GM12873 (cell line): ENCODE measurements around the gene TRIM26.

Experiments
- TF ChIP-seq, protein P1 (sequence below): IDR thresholded peaks from 2 replicates; pipeline ENCODE4 v1.5.1; 2012; ENCODE audit warnings: low read depth, mild to moderate bottlenecking, moderate library complexity, low read length, control low read depth; ENCODE audit not compliant: insufficient read depth; ENCODE audit errors: missing control alignments

TRIM26 gene

DNA sequence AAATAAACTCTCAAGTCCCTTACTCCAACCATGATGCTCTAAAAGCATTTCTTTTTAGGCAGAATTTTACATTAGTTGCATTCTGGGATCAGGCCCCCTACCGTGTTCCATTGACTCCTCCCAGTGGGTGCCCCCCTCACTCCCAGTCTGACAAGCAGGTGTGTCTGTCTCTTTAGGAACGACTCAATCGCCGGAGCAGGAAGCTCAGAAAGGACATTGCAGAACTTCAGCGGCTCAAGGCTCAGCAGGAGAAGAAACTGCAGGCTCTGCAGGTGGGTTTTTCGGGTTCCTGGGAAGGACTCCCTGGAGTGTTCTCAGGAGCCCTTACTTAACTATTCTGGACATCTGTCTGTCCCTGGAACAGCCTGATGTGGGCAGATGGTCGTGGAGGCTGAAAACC is 67.4 kb downstream of the TRIM26 start:
- TF ChIP-seq, protein P1, sequence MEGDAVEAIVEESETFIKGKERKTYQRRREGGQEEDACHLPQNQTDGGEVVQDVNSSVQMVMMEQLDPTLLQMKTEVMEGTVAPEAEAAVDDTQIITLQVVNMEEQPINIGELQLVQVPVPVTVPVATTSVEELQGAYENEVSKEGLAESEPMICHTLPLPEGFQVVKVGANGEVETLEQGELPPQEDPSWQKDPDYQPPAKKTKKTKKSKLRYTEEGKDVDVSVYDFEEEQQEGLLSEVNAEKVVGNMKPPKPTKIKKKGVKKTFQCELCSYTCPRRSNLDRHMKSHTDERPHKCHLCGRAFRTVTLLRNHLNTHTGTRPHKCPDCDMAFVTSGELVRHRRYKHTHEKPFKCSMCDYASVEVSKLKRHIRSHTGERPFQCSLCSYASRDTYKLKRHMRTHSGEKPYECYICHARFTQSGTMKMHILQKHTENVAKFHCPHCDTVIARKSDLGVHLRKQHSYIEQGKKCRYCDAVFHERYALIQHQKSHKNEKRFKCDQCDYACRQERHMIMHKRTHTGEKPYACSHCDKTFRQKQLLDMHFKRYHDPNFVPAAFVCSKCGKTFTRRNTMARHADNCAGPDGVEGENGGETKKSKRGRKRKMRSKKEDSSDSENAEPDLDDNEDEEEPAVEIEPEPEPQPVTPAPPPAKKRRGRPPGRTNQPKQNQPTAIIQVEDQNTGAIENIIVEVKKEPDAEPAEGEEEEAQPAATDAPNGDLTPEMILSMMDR: no peak

DNA sequence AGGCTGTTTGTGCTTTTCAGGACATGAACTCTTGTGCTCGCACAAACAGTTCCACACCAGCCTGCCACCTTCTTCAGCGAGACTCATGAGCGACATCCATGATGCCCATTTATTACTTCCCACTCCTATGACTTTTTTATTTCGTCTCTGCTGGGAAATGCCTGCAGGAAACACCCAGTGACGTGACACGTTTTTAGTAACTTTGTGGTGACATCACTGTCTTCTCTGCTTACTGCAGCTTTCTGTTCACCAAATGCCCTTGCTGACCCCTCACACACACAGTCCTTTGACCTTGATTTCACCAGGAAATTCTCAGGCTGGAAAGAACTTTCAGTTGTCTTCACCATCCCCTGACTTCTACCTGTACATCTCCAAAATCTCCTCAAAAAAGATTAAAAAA is 68.4 kb downstream of the TRIM26 start:
- TF ChIP-seq, protein P1: no peak

DNA sequence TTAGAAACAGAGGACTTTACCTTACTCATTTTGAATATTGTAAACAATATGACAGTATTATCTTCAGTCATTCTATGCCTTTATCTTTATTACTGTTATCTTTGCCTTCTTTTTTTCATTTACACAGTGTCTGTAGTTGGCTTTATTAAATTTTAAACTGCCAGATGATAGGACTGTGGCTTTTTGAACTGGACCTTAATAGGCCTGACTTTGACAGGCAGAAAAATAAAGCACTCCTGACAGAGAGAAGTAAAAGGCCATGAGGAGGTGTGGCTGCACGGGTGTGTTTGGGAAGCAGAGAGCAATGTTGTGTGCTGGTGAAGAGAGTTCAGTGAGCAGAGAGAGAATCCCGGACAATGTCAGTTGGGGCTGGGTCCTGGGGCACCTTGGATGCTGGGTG is 69.4 kb downstream of the TRIM26 start:
- TF ChIP-seq, protein P1: no peak

DNA sequence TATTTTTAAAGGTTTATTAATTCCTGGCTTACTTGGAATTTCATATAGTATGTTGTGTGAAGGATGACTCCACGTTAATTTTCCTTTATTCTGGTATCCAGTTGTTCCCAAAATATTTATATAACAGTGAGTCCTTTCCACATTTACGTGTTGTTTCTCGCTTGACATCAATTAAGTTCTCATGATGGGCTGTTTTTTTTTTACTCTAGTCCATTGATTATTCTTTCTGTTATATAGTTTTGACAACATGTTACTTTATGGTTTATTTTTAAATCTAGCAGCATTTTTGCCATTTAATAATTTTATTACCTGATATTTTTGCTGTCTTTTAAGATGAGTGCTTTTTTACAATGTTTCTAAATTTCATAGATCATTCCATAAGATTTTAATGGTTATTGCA is 70.5 kb downstream of the TRIM26 start:
- TF ChIP-seq, protein P1: no peak

DNA sequence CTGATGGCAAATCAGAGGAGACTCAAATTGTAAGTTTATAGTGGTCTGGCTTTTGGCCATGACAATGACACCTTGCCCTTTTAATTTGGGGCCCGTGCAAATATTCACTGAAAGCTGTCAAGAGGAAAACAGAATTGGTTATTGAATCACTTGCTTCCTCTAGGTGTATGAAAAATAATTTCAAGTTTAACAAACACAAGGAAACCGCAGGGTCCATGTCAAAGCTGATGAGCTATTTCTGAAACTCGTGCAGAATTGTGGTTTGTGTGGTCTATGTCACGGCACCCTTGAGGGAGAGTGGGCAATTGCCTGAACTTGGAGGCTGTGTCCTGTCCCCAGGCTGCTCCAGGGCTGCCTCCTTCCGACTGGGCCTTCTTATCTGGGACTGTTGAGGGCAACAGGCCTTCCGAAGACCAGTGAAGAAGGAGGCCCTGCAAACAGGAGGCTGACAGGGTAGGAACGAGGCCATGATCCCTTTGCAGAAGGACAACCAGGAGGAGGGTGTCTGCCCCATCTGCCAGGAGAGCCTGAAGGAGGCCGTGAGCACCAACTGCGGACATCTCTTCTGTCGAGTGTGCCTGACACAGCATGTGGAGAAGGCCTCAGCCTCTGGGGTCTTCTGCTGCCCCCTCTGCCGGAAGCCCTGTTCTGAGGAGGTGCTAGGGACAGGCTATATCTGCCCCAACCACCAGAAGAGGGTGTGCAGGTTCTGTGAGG is 76.5 kb downstream of the TRIM26 start:
- TF ChIP-seq, protein P1: no peak

DNA sequence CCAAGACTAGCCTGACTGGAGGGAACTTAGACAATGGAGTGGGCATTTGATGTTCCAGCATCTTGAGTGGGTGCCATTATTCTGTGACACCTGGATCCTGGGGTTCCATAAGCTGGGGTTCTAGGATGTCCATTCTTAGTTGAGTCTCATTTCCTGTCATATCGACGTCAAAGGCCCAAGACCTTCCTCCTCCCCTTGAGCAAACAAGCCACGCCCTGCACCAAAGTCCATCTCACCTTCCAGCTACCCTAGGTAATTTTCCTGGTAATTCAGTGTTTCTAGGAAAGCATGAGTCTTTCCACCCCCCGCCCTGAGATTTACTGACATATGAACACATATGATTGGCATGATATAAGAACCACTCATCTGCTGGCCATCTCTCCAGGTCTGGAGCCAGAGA is 77.4 kb downstream of the TRIM26 start, which contains the start of gene TRIM40:
TRIM40 (plus strand) TSS at position 384 of the 400 bp plus-strand sequence. CDS start 897 bp downstream, outside the sequence.
- TF ChIP-seq, protein P1: no peak

DNA sequence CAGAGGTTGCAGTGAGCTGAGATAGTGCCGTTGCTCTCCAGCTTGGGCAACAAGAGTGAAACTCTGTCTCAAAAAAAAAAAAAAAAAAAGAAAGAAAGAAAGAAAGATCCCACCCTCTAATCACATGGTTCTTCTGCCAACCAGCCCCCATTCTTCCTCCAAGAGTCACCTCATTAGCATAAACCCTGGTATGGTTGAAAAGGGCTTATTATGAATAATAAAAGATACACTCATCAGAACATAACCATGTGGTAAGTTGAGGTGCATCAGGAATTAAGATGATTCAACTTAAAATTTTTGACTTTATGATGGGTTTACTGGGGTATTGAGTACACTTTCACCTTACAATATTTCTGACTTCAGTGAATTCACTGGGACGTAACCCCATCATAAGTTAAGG is 78.1 kb downstream of the TRIM26 start:
- TF ChIP-seq, protein P1: no peak
